Neuronal stem cell (in vitro differentiated cells): ENCODE results near the gene KCNIP4.

ENCODE experiments used
- DNase-seq: peaks from one replicate; pipeline ENCODE4 v3.0.0-alpha.2; 2013; ENCODE audit warnings: low spot score
- H2AFZ ChIP-seq: one replicate; pipeline ENCODE4 v1.6.1; 2013; ENCODE audit warnings: mild to moderate bottlenecking, low read length, inconsistent platforms
- H2AK5ac ChIP-seq: 2 replicates; pipeline ENCODE4 v1.6.1; 2013; ENCODE audit warnings: low read depth, mild to moderate bottlenecking, inconsistent platforms, low read length, moderate library complexity, mixed read lengths
- H2BK120ac ChIP-seq: 2 replicates; pipeline ENCODE4 v1.6.1; 2013; ENCODE audit warnings: low read depth, mild to moderate bottlenecking, inconsistent platforms, low read length, moderate library complexity, mixed read lengths
- H2BK12ac ChIP-seq: one replicate; pipeline ENCODE4 v1.6.1; 2013; ENCODE audit warnings: low read length, inconsistent platforms
- H2BK15ac ChIP-seq: 2 replicates; pipeline ENCODE4 v1.6.1; 2013; ENCODE audit warnings: mild to moderate bottlenecking, low read length, inconsistent platforms, mixed read lengths
- H2BK5ac ChIP-seq: one replicate; pipeline ENCODE4 v1.6.1; 2013; ENCODE audit warnings: inconsistent platforms, mild to moderate bottlenecking, low read length, moderate library complexity
- H3K14ac ChIP-seq: one replicate; pipeline ENCODE4 v1.6.1; 2013; ENCODE audit warnings: low read length, inconsistent platforms
- H3K18ac ChIP-seq: 2 replicates; pipeline ENCODE4 v1.6.1; 2013; ENCODE audit warnings: low read length, inconsistent platforms
- H3K23ac ChIP-seq: 2 replicates; pipeline ENCODE4 v1.6.1; 2013; ENCODE audit warnings: low read depth, mild to moderate bottlenecking, mixed read lengths, low read length, inconsistent platforms; ENCODE audit not compliant: poor library complexity
- H3K27ac ChIP-seq: replicated peaks from 3 replicates; pipeline ENCODE4 v1.5.1; 2013; ENCODE audit warnings: low read length, inconsistent platforms
- H3K27me3 ChIP-seq, 3 experiments: 2 replicates each; pipeline ENCODE4 v1.6.1; 2013; ENCODE audit warnings: low read length in 3 of 3, mild to moderate bottlenecking in 2 of 3, inconsistent platforms in 1 of 3, low read depth in 1 of 3, mixed read lengths in 1 of 3, moderate library complexity in 1 of 3; ENCODE audit not compliant: control insufficient read depth in 3 of 3, insufficient read depth in 3 of 3
- H3K36me3 ChIP-seq, 2 donors: replicated peaks in 1 of 2; 2 replicates each; pipeline ENCODE4 v1.6.1; 2013; ENCODE audit warnings: low read length in 2 of 2; ENCODE audit not compliant: control insufficient read depth in 2 of 2, insufficient read depth in 2 of 2
- H3K4ac ChIP-seq: 2 replicates; pipeline ENCODE4 v1.6.1; 2013; ENCODE audit warnings: inconsistent platforms, mild to moderate bottlenecking, low read length, moderate library complexity
- H3K4me1 ChIP-seq, 2 donors: 1 replicate in 1 of 2; 2 replicates in 1 of 2; pipeline ENCODE4 v1.6.1; 2013; ENCODE audit warnings: low read length in 2 of 2, low read depth in 1 of 2; ENCODE audit not compliant: control insufficient read depth in 2 of 2, insufficient read depth in 1 of 2
- H3K4me2 ChIP-seq: one replicate; pipeline ENCODE4 v1.6.1; 2013; ENCODE audit warnings: mild to moderate bottlenecking, low read length, inconsistent platforms; ENCODE audit not compliant: insufficient read depth, poor library complexity, severe bottlenecking
- H3K4me3 ChIP-seq, 2 donors: 2 replicates each; pipeline ENCODE4 v1.5.1; 2013; ENCODE audit warnings: low read length in 2 of 2, mild to moderate bottlenecking in 2 of 2, inconsistent platforms in 1 of 2, moderate library complexity in 1 of 2
- H3K79me1 ChIP-seq: one replicate; pipeline ENCODE4 v1.6.1; 2013; ENCODE audit warnings: low read depth, mild to moderate bottlenecking, inconsistent platforms, low read length, moderate library complexity
- H3K9ac ChIP-seq: one replicate; pipeline ENCODE4 v1.6.1; 2013; ENCODE audit warnings: mild to moderate bottlenecking, low read depth, low read length, inconsistent platforms; ENCODE audit not compliant: poor library complexity
- H3K9me3 ChIP-seq, 2 donors: replicated peaks in 1 of 2; 2 replicates each; pipeline versions ENCODE3 to v1.6.1; 2013; ENCODE audit warnings: low read length in 2 of 2, mild to moderate bottlenecking in 2 of 2, inconsistent platforms in 1 of 2, low read depth in 1 of 2, mixed read lengths in 1 of 2, moderate library complexity in 1 of 2; ENCODE audit not compliant: control insufficient read depth in 2 of 2, insufficient read depth in 1 of 2
- H4K8ac ChIP-seq: one replicate; pipeline ENCODE4 v1.6.1; 2013; ENCODE audit warnings: low read depth, mild to moderate bottlenecking, inconsistent platforms, low read length, moderate library complexity
- H4K91ac ChIP-seq: one replicate; pipeline ENCODE4 v1.6.1; 2013; ENCODE audit warnings: low read length, low read depth, mild to moderate bottlenecking, inconsistent platforms; ENCODE audit not compliant: poor library complexity
- WGBS, 2 donors: extraction: QIAGEN DNeasy Blood & Tissue Kit; methylation state at CpG; one replicate each; pipeline ENCODE4 v1.1.7; 2013; ENCODE audit warnings: missing lambda C conversion rate in 2 of 2, mixed read lengths in 1 of 2; ENCODE audit not compliant: insufficient read length in 2 of 2, insufficient replicate concordance in 1 of 2; ENCODE audit errors: extremely low coverage in 2 of 2; 5-methylcytosine and 5-hydroxymethylcytosine counted together

Gene KCNIP4

DNA sequence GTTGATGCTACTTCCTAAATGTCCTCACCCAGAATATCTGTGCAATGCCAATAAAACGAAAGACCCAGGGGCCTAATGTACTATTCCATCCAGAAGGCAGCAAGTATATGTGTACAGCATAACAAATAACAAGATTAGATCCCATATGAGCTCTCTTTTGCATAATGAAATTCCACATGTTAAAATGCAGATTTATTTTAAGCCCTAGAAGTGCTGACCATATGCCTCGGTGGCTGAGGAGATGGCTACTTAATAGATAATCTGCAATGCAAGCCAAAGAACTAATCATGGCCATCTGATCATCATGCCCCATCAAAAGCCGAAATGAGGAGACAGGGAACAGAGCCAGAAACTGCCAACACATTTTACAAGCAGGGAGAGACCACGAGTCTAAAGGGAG, 293.5 kb downstream of the KCNIP4 start:
- no peaks in the 10 kb centered on the region for H3K36me3 ChIP-seq
- H3K14ac ChIP-seq: no peak overlapping the region
- no peak overlapping the region for H2BK5ac ChIP-seq
- H3K27me3 ChIP-seq: no peaks in the 10 kb centered on the region
- H2AK5ac ChIP-seq: no peak overlapping the region
- no peak for DNase-seq
- H2BK12ac ChIP-seq: no peak overlapping the region
- no peak overlapping the region for H3K9ac ChIP-seq
- H3K4ac ChIP-seq: no peak overlapping the region
- H2BK120ac ChIP-seq: no peak overlapping the region
- no peak overlapping the region for H3K4me2 ChIP-seq
- H3K23ac ChIP-seq: no peak overlapping the region
- H3K9me3 ChIP-seq: no peaks in the 10 kb centered on the region
- H3K4me3 ChIP-seq: no peak overlapping the region
- H2BK15ac ChIP-seq: no peak overlapping the region
- no CpG with 5 or more reads among the region's 4 CpGs for WGBS, 2 donors
- H4K91ac ChIP-seq: no peak overlapping the region
- no peaks in the 10 kb centered on the region for H3K79me1 ChIP-seq
- no peak overlapping the region for H4K8ac ChIP-seq
- H3K18ac ChIP-seq: no peak overlapping the region
- no peaks in the 10 kb centered on the region for H3K4me1 ChIP-seq
- H3K27ac ChIP-seq: no peak overlapping the region
- no peak overlapping the region for H2AFZ ChIP-seq

DNA sequence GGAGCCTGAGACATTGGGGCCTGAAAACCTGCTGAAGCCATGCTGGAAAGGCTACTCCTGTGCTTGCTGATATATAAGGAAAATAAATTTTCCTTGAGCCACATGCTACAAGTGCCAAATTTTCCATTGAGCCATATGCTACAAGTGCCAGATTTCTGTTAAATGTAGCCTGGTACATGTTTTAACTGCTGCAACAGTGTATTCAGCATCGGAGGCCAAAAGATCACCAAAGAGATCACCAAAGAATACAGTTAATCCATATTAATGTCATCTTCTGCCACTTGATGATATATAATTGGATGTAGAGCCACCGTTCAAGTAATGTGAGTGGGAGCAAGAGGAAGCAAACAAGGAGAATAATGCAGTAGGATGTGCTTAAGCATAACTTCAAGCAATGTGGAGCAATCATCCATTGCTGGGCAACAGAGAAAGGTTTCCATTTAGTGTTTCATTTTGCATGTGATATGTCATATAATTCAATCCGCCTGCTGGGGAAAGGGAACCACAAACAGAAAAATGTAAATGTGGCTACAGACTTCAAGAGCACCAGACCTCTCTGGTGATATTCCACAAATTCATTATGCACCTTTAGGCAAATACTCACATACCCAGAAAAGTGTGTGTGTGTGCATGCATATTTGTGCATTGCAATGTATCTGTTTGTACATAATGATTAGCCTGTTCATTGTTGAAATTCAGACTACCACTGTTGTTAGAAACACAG, 295.9 kb downstream of the KCNIP4 start:
- no peak overlapping the region for H2BK120ac ChIP-seq
- no CpG with 5 or more reads among the region's 3 CpGs for WGBS, 2 donors
- no peaks in the 10 kb centered on the region for H3K4me1 ChIP-seq
- H2BK15ac ChIP-seq: no peak overlapping the region
- no peaks in the 10 kb centered on the region for H3K36me3 ChIP-seq
- no peak overlapping the region for H2BK12ac ChIP-seq
- no peak overlapping the region for H2BK5ac ChIP-seq
- H3K9ac ChIP-seq: no peak overlapping the region
- no peak overlapping the region for H3K23ac ChIP-seq
- no peak for DNase-seq
- H4K8ac ChIP-seq: no peak overlapping the region
- H3K9me3 ChIP-seq: no peaks in the 10 kb centered on the region
- no peak overlapping the region for H3K27ac ChIP-seq
- H2AK5ac ChIP-seq: no peak overlapping the region
- H2AFZ ChIP-seq: no peak overlapping the region
- H3K4ac ChIP-seq: no peak overlapping the region
- no peak overlapping the region for H3K18ac ChIP-seq
- no peak overlapping the region for H3K4me3 ChIP-seq
- H3K27me3 ChIP-seq: no peaks in the 10 kb centered on the region
- no peak overlapping the region for H3K14ac ChIP-seq
- no peak overlapping the region for H4K91ac ChIP-seq
- no peak overlapping the region for H3K4me2 ChIP-seq
- no peaks in the 10 kb centered on the region for H3K79me1 ChIP-seq

DNA sequence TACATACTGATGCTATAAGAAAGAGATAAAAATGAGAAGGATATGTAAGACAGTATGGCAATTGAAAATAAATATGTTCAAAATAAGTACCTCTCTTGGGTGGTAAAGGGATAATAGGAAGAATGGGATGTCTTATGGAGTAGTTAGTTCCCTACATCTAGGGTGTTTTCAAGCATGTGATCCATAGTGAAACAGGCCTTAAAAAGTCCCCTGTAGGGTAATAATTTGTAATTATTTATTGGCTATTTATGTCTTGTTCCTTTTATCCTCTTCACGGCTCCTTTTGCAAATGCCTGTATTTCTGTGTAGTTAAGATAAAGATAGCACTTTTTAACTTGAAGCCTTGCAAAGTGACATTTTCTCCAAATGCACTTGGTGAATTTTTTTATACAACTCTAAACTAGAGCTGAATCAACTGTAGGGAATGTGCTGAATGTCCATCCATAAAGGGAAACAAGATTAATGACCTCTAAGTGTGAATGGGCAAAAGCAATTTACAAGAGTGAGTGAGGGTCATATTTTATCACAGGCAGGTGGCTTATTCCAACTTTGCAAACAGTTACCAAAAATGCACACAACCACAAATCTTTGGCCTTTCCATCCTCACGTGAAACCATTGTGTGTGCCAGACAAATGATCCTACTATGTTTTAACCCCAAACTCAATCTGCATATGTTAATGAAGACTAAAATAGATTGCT, 299.0 kb downstream of the KCNIP4 start:
- H3K9ac ChIP-seq: no peak overlapping the region
- no peaks in the 10 kb centered on the region for H3K9me3 ChIP-seq
- no peak for DNase-seq
- WGBS, 2 donors: no CpG with 5 or more reads among the region's 2 CpGs
- no peak overlapping the region for H3K18ac ChIP-seq
- no peak overlapping the region for H2AK5ac ChIP-seq
- no peak overlapping the region for H3K4me3 ChIP-seq
- H3K4me2 ChIP-seq: no peak overlapping the region
- no peak overlapping the region for H2BK12ac ChIP-seq
- no peak overlapping the region for H2BK15ac ChIP-seq
- no peaks in the 10 kb centered on the region for H3K4me1 ChIP-seq
- no peak overlapping the region for H3K23ac ChIP-seq
- H3K4ac ChIP-seq: no peak overlapping the region
- no peak overlapping the region for H2AFZ ChIP-seq
- H3K36me3 ChIP-seq: no peaks in the 10 kb centered on the region
- no peak overlapping the region for H2BK120ac ChIP-seq
- H4K91ac ChIP-seq: no peak overlapping the region
- H3K27ac ChIP-seq: no peak overlapping the region
- H4K8ac ChIP-seq: no peak overlapping the region
- no peak overlapping the region for H2BK5ac ChIP-seq
- H3K14ac ChIP-seq: no peak overlapping the region
- H3K27me3 ChIP-seq: no peaks in the 10 kb centered on the region
- H3K79me1 ChIP-seq: no peaks in the 10 kb centered on the region

DNA sequence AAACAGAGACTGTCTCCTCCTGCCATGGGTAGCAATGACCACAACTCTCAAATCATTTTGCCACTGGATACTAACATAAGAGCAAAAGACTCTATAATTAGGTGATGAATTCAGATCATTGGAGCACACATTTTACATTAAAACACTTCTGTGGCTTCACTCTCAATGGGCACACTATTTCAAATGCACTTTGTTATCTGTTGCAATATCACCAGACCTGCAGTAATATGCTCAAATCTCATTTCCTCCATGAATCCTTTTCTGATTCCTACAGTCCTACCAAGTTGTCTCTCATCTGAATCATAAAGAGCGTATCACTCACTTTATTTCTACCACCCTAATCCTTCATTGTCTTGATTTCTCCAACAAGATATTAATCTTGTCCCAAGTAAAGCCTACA, 302.8 kb downstream of the KCNIP4 start:
- Histone ChIP-seq H2BK12ac (no peak overlapping the region), H3K27me3 (no peaks in the 10 kb centered on the region)
- no CpG with 5 or more reads among the region's 1 CpG for WGBS, 2 donors

More for the DNA sequence above, 302.8 kb downstream of the KCNIP4 start:
- Histone ChIP-seq H3K36me3 (no peaks in the 10 kb centered on the region), H3K27ac (no peak overlapping the region), H2BK15ac (no peak overlapping the region), H2BK120ac (no peak overlapping the region), H3K4me3 (no peak overlapping the region), H3K4me1 (no peaks in the 10 kb centered on the region), H3K9me3 (no peaks in the 10 kb centered on the region), H2AK5ac (no peak overlapping the region), H3K9ac (no peak overlapping the region), H2AFZ (no peak overlapping the region), H3K18ac (no peak overlapping the region), H4K91ac (no peak overlapping the region), H3K4me2 (no peak overlapping the region), H3K23ac (no peak overlapping the region), H3K4ac (no peak overlapping the region), H3K79me1 (no peaks in the 10 kb centered on the region), H2BK5ac (no peak overlapping the region), H3K14ac (no peak overlapping the region), H4K8ac (no peak overlapping the region)
- no peak for DNase-seq
